DOHH2 (cell line): ENCODE data around the gene PLSCR3.

Experiments used
- CTCF ChIP-seq: fragments of 200-600 bp; sonication (generic); IDR thresholded peaks from one replicate; pipeline ENCODE4 v1.5.1; 2014; ENCODE audit warnings: antibody characterized with exemption, mild to moderate bottlenecking, low read depth, low read length; ENCODE audit not compliant: poor library complexity, severe bottlenecking
- EZH2phosphoT487 ChIP-seq: fragments of 200-600 bp; sonication (generic); IDR thresholded peaks from 2 replicates; pipeline ENCODE4 v1.6.1; 2017; ENCODE audit warnings: borderline replicate concordance, mild to moderate bottlenecking, antibody characterized with exemption, low read length, moderate library complexity, mixed read lengths

GRCh38 chr17:7405350-7406234 lies 11.3 kb upstream of the PLSCR3 start:
- no peak for TF ChIP-seq CTCF
- no peak for TF ChIP-seq EZH2phosphoT487
